ENCODE results near the gene SYNGR2.

- no peak for TF ChIP-seq CTCF (IDR thresholded peaks at IDR 0.05)
- TF ChIP-seq POLR2A (IDR thresholded peaks at IDR 0.05) = no peak
- no peak for TF ChIP-seq EP300 (IDR thresholded peaks at IDR 0.05)
- TF ChIP-seq POLR2AphosphoS5 (IDR thresholded peaks at IDR 0.05) = no peak
Observed at GRCh38 chr17:78141437-78142118, 26.8 kb upstream of the SYNGR2 start.

Data from upper lobe of left lung (tissue), 4 donors.